Astrocyte (in vitro differentiated cells and primary cell): ENCODE data around the gene FHL3. TPM values are rescaled to one million over a fixed set of nuclear protein-coding genes. Genes with fewer than 3 reads are reported as not detected.

Source experiments
- DNase-seq: peaks from one replicate; pipeline ENCODE4 v3.0.0-alpha.2; 2010; ENCODE audit warnings: low read depth
- FAIRE-seq: peaks from 2 replicates; lab custom pipeline; 2011; peaks lifted over from hg19 to GRCh38; lab: Jason Lieb, UNC
- H2AFZ ChIP-seq: 2 replicates; pipeline ENCODE4 v1.6.0; 2012; ENCODE audit warnings: low read depth, low read length, inconsistent platforms
- H3K27ac ChIP-seq: 2 replicates; pipeline ENCODE4 v1.5.1; 2011; ENCODE audit warnings: low read depth, low read length, inconsistent platforms
- H3K27me3 ChIP-seq: 2 replicates; pipeline ENCODE4 v1.6.0; 2011; ENCODE audit warnings: low read length, inconsistent platforms; ENCODE audit not compliant: insufficient read depth
- H3K36me3 ChIP-seq: 2 replicates; pipeline ENCODE4 v1.5.1; 2011; ENCODE audit warnings: low read length, inconsistent platforms; ENCODE audit not compliant: insufficient read depth
- H3K4me1 ChIP-seq: 2 replicates; pipeline ENCODE4 v1.5.1; 2011; ENCODE audit warnings: low read length, inconsistent platforms; ENCODE audit not compliant: insufficient read depth
- H3K4me2 ChIP-seq: 2 replicates; pipeline ENCODE4 v1.6.0; 2012; ENCODE audit warnings: low read length, inconsistent platforms
- H3K4me3 ChIP-seq: 2 replicates; pipeline ENCODE4 v1.5.1; 2011; ENCODE audit warnings: low read depth, mild to moderate bottlenecking, low read length, inconsistent platforms; ENCODE audit not compliant: insufficient read depth
- H3K79me2 ChIP-seq: 2 replicates; pipeline ENCODE4 v1.6.0; 2012; ENCODE audit warnings: mild to moderate bottlenecking, low read length, inconsistent platforms; ENCODE audit not compliant: insufficient read depth
- H3K9ac ChIP-seq: 2 replicates; pipeline ENCODE4 v1.6.0; 2012; ENCODE audit warnings: mild to moderate bottlenecking, low read length, inconsistent platforms
- H3K9me3 ChIP-seq: 2 replicates; pipeline ENCODE4 v1.5.1; 2012; ENCODE audit warnings: low read depth, mild to moderate bottlenecking, low read length, inconsistent platforms; ENCODE audit not compliant: insufficient read depth
- H4K20me1 ChIP-seq: 2 replicates; pipeline ENCODE4 v1.6.0; 2012; ENCODE audit warnings: low read length, inconsistent platforms; ENCODE audit not compliant: insufficient read depth
- H3K27ac Mint-ChIP-seq: one replicate; pipeline ENCODE4 v1.8.0; 2021; ENCODE audit warnings: mild to moderate bottlenecking, mixed read lengths; ENCODE audit not compliant: unreplicated experiment
- H3K27me3 Mint-ChIP-seq: one replicate; pipeline ENCODE4 v1.8.0; 2021; ENCODE audit warnings: low read depth, mixed read lengths; ENCODE audit not compliant: unreplicated experiment
- H3K36me3 Mint-ChIP-seq: one replicate; pipeline ENCODE4 v1.8.0; 2021; ENCODE audit warnings: low read depth, mixed read lengths; ENCODE audit not compliant: unreplicated experiment
- H3K4me1 Mint-ChIP-seq: one replicate; pipeline ENCODE4 v1.8.0; 2021; ENCODE audit warnings: low read depth, mixed read lengths; ENCODE audit not compliant: unreplicated experiment
- H3K4me3 Mint-ChIP-seq: one replicate; pipeline ENCODE4 v1.8.0; 2021; ENCODE audit warnings: mild to moderate bottlenecking, moderate library complexity, mixed read lengths; ENCODE audit not compliant: unreplicated experiment
- H3K9me3 Mint-ChIP-seq: one replicate; pipeline ENCODE4 v1.8.0; 2021; ENCODE audit warnings: mild to moderate bottlenecking, mixed read lengths; ENCODE audit not compliant: unreplicated experiment
- EZH2 ChIP-seq: IDR thresholded peaks from 2 replicates; pipeline ENCODE4 v1.6.1; 2012; ENCODE audit warnings: mild to moderate bottlenecking, low read length, inconsistent platforms; ENCODE audit not compliant: insufficient read depth
- total RNA-seq: library from RNA; stranded (reverse); gene quantifications from 2 replicates; pipeline ENCODE4 v1.2.1, GENCODE V29; 2021
- TF ChIP-seq, protein P1 (sequence below): IDR thresholded peaks from 2 replicates; pipeline ENCODE4 v1.5.1; 2011; ENCODE audit warnings: low read depth, mild to moderate bottlenecking, inconsistent platforms, low read length, moderate library complexity; ENCODE audit not compliant: insufficient read depth

Gene FHL3
- total RNA-seq, 1 donor from 2014 or later: 107 TPM

- Mint-ChIP-seq H3K36me3 (peaks cover 11% of the 10 kb centered on the region), H3K9me3 (no peaks in the 10 kb centered on the region), H3K27ac (no peak overlapping the region), H3K4me3 (no peak overlapping the region), H3K4me1 (peaks cover 38% of the 10 kb centered on the region), H3K27me3 (no peaks in the 10 kb centered on the region)
- Histone ChIP-seq H3K4me3 (no peak overlapping the region), H3K27me3 (no peaks in the 10 kb centered on the region), H2AFZ (no peak overlapping the region), H3K27ac (no peak overlapping the region), H3K79me2 (no peaks in the 10 kb centered on the region), H3K4me2 (no peak overlapping the region), H3K4me1 (peaks cover 26% of the 10 kb centered on the region), H3K36me3 (peaks cover 40% of the 10 kb centered on the region), H3K9ac (no peak overlapping the region), H3K9me3 (no peaks in the 10 kb centered on the region), H4K20me1 (peaks cover 34% of the 10 kb centered on the region)
- FAIRE-seq: no peak
- no peak for TF ChIP-seq EZH2
- TF ChIP-seq, protein P1, sequence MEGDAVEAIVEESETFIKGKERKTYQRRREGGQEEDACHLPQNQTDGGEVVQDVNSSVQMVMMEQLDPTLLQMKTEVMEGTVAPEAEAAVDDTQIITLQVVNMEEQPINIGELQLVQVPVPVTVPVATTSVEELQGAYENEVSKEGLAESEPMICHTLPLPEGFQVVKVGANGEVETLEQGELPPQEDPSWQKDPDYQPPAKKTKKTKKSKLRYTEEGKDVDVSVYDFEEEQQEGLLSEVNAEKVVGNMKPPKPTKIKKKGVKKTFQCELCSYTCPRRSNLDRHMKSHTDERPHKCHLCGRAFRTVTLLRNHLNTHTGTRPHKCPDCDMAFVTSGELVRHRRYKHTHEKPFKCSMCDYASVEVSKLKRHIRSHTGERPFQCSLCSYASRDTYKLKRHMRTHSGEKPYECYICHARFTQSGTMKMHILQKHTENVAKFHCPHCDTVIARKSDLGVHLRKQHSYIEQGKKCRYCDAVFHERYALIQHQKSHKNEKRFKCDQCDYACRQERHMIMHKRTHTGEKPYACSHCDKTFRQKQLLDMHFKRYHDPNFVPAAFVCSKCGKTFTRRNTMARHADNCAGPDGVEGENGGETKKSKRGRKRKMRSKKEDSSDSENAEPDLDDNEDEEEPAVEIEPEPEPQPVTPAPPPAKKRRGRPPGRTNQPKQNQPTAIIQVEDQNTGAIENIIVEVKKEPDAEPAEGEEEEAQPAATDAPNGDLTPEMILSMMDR: peak; percentile 79
- DNase-seq: peak; percentile 37
Measured at GRCh38 chr1:38026592-38027200, 21.4 kb upstream of the FHL3 start.

GRCh38 chr1:38025664-38026063 lies 20.4 kb upstream of the FHL3 start:
- H3K36me3 Mint-ChIP-seq: peaks cover 15% of the 10 kb centered on the region
- H3K9me3 Mint-ChIP-seq: no peaks in the 10 kb centered on the region
- Histone ChIP-seq H2AFZ (no peak overlapping the region), H3K9me3 (no peaks in the 10 kb centered on the region), H3K27me3 (no peaks in the 10 kb centered on the region), H3K9ac (no peak overlapping the region), H3K27ac (no peak overlapping the region), H3K4me1 (peaks cover 24% of the 10 kb centered on the region), H3K4me2 (no peak overlapping the region), H3K4me3 (no peak overlapping the region), H4K20me1 (peaks cover 36% of the 10 kb centered on the region), H3K79me2 (no peaks in the 10 kb centered on the region), H3K36me3 (peaks cover 40% of the 10 kb centered on the region)
- DNase-seq: no peak
- FAIRE-seq: no peak
- peaks cover 32% of the 10 kb centered on the region for H3K4me1 Mint-ChIP-seq
- TF ChIP-seq EZH2: no peak
- TF ChIP-seq, protein P1: no peak
- H3K27ac Mint-ChIP-seq: peak overlapping the region; percentile 18
- no peak overlapping the region for H3K4me3 Mint-ChIP-seq
- no peaks in the 10 kb centered on the region for H3K27me3 Mint-ChIP-seq

GRCh38 chr1:38025233-38025632 lies 19.9 kb upstream of the FHL3 start:
- H3K4me1 ChIP-seq: peaks cover 19% of the 10 kb centered on the region
- H3K4me2 ChIP-seq: no peak overlapping the region
- no peak overlapping the region for H2AFZ ChIP-seq
- H3K4me1 Mint-ChIP-seq: peaks cover 33% of the 10 kb centered on the region
- H3K36me3 ChIP-seq: peaks cover 45% of the 10 kb centered on the region
- no peaks in the 10 kb centered on the region for H3K27me3 Mint-ChIP-seq
- no peak overlapping the region for H3K9ac ChIP-seq
- H3K4me3 ChIP-seq: no peak overlapping the region
- H3K9me3 Mint-ChIP-seq: no peaks in the 10 kb centered on the region
- H3K36me3 Mint-ChIP-seq: peaks cover 15% of the 10 kb centered on the region
- TF ChIP-seq, protein P1: no peak
- no peak for TF ChIP-seq EZH2
- no peak overlapping the region for H3K27ac Mint-ChIP-seq
- DNase-seq (no peak), FAIRE-seq (no peak)
- H3K4me3 Mint-ChIP-seq: no peak overlapping the region
- peaks cover 40% of the 10 kb centered on the region for H4K20me1 ChIP-seq
- no peaks in the 10 kb centered on the region for H3K79me2 ChIP-seq
- H3K27ac ChIP-seq: no peak overlapping the region
- no peaks in the 10 kb centered on the region for H3K9me3 ChIP-seq
- no peaks in the 10 kb centered on the region for H3K27me3 ChIP-seq
